ENCODE data around the gene SPTSSB.

DNA sequence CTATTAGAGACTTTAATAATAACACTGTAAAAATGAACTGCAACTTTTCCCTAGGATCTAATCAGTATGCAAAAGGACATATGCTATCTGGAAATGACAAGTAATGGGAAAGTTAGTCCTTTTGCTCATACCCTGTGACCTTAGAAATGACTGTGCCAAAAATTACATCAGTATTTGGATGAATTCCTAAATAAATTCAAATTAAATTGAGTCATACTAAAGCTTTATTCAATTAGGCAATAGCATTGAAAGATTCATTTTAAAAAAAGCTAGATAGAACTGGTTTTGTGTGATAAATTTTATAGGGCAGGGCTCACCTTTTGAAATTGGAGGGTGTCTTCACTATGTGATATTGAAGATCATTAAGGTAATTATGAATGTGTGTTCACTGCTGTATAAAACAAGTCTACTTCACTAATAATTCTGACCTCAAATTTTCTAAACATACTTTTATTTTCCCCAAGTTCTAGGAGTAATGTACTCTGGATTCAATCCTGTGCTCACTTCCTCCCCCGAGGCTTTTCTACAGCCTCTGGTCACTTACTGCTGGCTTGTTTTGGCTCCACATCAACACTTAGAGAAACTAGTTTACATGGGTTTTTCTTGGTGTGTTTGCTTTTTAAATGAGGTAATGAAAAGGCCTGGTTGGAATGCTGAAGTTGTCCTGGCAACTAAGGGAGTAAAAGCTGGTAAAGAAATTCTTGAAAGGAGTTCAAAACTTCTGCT lies 44.4 kb upstream of the SPTSSB start:
- TF ChIP-seq CTCF (IDR thresholded peaks at IDR 0.05; ENCODE audit: low read depth, low read length, missing input control) (no peak), RAD21 (IDR thresholded peaks at IDR 0.05) (no peak)
- TF ChIP-seq, protein P1, sequence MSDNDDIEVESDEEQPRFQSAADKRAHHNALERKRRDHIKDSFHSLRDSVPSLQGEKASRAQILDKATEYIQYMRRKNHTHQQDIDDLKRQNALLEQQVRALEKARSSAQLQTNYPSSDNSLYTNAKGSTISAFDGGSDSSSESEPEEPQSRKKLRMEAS (IDR thresholded peaks at IDR 0.05) = no peak

Data from liver (tissue), 3 donors.